Measurements from ENCODE around the gene DNAAF8. TPM values are rescaled to one million over a fixed set of nuclear protein-coding genes. Genes with fewer than 3 reads are reported as not detected.

The DNAAF8 gene
- total RNA-seq, 4 donors from 2014 or later: 0.44 to 1.2 (median 0.91) TPM

DNA sequence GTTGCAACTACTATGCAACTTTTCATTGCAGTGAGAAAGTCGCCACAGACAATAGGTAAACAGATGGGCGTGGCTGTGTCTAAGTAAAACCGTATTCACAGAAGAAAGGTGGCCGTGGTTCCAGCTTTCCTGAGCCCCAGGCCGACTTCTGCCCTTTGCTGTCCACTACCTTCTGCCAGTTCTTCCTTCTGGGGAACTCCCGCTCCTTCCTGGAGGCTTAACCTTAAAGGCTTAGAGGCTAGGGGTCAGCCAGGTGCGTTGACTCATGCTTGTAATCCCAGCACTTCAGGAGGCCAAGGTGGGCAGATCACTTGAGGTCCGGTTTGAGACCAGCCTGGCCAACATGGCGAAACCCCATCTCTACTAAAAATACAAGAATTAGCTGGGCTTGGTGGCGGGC is 55.9 kb downstream of the DNAAF8 start:
- in situ Hi-C loops (cut with MboI; ENCODE audit: low sequenced_read_pairs in 4 of 4) (no loop called here), intact Hi-C loops (cut with DNase I; ENCODE audit: low total_unique reads) (no loop called here)
- no peak for TF ChIP-seq POLR2A (IDR thresholded peaks at IDR 0.05)
- TF ChIP-seq, protein P1, sequence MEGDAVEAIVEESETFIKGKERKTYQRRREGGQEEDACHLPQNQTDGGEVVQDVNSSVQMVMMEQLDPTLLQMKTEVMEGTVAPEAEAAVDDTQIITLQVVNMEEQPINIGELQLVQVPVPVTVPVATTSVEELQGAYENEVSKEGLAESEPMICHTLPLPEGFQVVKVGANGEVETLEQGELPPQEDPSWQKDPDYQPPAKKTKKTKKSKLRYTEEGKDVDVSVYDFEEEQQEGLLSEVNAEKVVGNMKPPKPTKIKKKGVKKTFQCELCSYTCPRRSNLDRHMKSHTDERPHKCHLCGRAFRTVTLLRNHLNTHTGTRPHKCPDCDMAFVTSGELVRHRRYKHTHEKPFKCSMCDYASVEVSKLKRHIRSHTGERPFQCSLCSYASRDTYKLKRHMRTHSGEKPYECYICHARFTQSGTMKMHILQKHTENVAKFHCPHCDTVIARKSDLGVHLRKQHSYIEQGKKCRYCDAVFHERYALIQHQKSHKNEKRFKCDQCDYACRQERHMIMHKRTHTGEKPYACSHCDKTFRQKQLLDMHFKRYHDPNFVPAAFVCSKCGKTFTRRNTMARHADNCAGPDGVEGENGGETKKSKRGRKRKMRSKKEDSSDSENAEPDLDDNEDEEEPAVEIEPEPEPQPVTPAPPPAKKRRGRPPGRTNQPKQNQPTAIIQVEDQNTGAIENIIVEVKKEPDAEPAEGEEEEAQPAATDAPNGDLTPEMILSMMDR (IDR thresholded peaks at IDR 0.05 in 4 of 5, conservative IDR thresholded peaks at IDR 0.05 in 1 of 5): no peak
- DNase-seq (no peak), ATAC-seq (no peak)
- Histone ChIP-seq H3K9me3 (no peaks in the 10 kb centered on the region), H3K4me1 (no peaks in the 10 kb centered on the region), H3K36me3 (no peaks in the 10 kb centered on the region), H3K27ac (no peak overlapping the region), H3K4me3 (no peak overlapping the region), H3K27me3 (no peaks in the 10 kb centered on the region)

DNA sequence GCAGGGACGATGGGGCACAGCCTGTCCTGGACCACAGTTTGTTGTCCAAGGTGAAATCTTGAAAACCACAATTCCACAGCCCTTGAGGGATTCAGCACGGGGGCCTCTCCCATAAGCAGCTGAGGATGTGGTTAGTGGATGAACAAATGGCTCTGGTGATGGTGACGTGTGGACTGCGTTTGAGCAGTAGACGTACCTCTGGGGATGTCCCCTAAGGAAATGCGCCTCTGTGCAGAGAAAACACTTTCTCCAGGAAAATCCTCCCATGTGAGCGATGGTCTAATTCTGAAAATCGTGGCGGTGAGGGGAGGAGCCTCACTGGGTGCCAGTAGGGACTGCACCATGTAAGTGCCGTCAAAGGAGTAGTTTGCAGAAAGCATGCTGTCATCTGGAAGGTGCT is 56.5 kb downstream of the DNAAF8 start:
- in situ Hi-C loops (cut with MboI; ENCODE audit: low sequenced_read_pairs in 4 of 4): no loop called here
- no peaks in the 10 kb centered on the region for H3K4me1 ChIP-seq
- ATAC-seq: no peak
- no peaks in the 10 kb centered on the region for H3K9me3 ChIP-seq
- TF ChIP-seq POLR2A (IDR thresholded peaks at IDR 0.05): no peak
- TF ChIP-seq, protein P1 (IDR thresholded peaks at IDR 0.05 in 4 of 5, conservative IDR thresholded peaks at IDR 0.05 in 1 of 5): no peak
- intact Hi-C loops (cut with DNase I; ENCODE audit: low total_unique reads): no loop called here
- DNase-seq: no peak
- no peak overlapping the region for H3K4me3 ChIP-seq
- no peak overlapping the region for H3K27ac ChIP-seq
- H3K27me3 ChIP-seq: no peaks in the 10 kb centered on the region
- H3K36me3 ChIP-seq: no peaks in the 10 kb centered on the region

DNA sequence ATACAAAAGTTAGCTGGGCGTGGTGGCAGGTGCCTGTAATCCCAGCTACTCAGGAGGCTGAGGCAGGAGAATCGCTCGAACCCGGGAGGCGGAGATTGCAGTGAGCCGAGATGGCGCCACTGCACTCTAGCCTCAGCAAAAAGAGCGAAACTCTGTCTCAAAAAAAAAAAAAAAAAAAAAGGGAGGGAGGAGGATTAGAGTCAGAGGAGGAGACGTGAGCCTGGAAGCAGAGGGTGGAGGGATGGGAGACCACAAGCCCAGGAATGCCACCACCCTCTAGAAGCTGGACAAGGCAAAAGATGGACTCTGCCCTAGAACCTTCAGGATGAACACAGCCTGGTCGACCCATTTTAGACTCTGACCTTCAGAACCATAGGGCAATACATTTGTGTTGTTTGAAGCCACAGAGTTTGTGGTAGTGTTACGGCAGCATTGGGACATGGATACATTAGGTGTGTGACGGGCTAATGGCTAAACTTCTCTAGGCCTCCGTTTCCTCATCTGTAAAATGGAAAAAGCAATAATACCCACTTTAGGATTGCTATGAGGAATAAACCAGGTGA is 58.7 kb downstream of the DNAAF8 start:
- intact Hi-C loops (cut with DNase I; ENCODE audit: low total_unique reads): no loop called here
- H3K36me3 ChIP-seq: peaks cover 0 to 8% of the 10 kb centered on the region in 2 donors
- no peak for TF ChIP-seq POLR2A (IDR thresholded peaks at IDR 0.05)
- TF ChIP-seq, protein P1 (IDR thresholded peaks at IDR 0.05 in 4 of 5, conservative IDR thresholded peaks at IDR 0.05 in 1 of 5): no peak
- H3K4me1 ChIP-seq: no peaks in the 10 kb centered on the region
- H3K27me3 ChIP-seq: no peaks in the 10 kb centered on the region
- H3K4me3 ChIP-seq: no peak overlapping the region
- in situ Hi-C loops (cut with MboI; ENCODE audit: low sequenced_read_pairs in 4 of 4): no loop called here
- H3K27ac ChIP-seq: no peak overlapping the region
- ATAC-seq: no peak
- no peaks in the 10 kb centered on the region for H3K9me3 ChIP-seq
- no peak for DNase-seq

DNA sequence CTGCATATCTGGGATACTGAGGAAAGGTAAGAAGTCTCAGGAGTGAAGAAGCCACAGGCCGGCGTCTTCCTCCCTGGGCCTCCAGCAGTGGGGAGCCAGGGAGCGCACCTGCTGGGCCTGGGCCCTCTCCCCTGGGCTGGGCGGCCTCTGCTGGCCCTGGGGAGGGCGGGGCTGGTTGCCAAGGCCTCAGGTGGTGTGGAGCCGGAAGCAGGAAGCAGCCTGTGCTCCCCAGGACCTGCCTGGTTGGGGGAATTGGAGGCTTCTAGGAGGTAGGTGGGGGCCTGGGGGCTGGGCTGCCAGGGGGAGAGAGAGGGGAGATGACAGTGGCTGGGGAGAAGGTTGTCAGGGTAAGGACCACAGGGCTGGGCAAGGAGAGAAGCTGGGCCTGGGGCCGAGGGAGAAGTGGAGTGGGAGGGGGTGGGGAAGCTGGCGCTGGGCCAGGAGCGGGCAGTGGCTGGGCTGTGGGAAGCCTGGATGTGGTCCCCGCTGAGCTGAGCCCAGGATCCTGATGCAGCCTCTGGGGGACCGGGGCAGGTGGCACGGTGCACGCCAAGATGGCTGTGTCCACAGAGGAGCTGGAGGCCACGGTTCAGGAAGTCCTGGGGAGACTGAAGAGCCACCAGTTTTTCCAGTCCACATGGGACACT is 61.0 kb downstream of the DNAAF8 start, which contains the start of gene SMIM22:
Gene SMIM22, plus strand, starts transcription at position 189 of the 647 bp plus-strand sequence. Its CDS starts 366 bp downstream, at position 555.
- no peak within 1 kb of the TSS for H3K27ac ChIP-seq
- no peak within 1 kb of the TSS for H3K4me3 ChIP-seq
- DNase-seq (no peak), ATAC-seq (no peak)
- peaks cover 0 to 2% of the 10 kb centered on the region in 2 donors for H3K4me1 ChIP-seq
- H3K9me3 ChIP-seq: no peaks in the 10 kb centered on the region
- H3K27me3 ChIP-seq: no peaks in the 10 kb centered on the region
- peaks cover 0 to 8% of the 10 kb centered on the region in 2 donors for H3K36me3 ChIP-seq
- intact Hi-C loops (cut with DNase I; ENCODE audit: low total_unique reads): no loop called here
- in situ Hi-C loops (cut with MboI; ENCODE audit: low sequenced_read_pairs in 4 of 4): no loop called here
- no peak for TF ChIP-seq POLR2A (IDR thresholded peaks at IDR 0.05)
- TF ChIP-seq, protein P1 (IDR thresholded peaks at IDR 0.05 in 4 of 5, conservative IDR thresholded peaks at IDR 0.05 in 1 of 5): no peak

Data from gastrocnemius medialis (tissue), 4 donors.